IPS-NIHi7 (cell line): ENCODE results near the gene FAM9C.
"Not testable (repeated sequence)": the region's sequence is repeated elsewhere in the genome, so short reads cannot be mapped to it uniquely, and the experiment has no call there.

Source experiments
- DNase-seq: peaks from one replicate; pipeline ENCODE4 v3.0.0; 2012; ENCODE audit warnings: mixed read lengths; ENCODE audit errors: extremely low spot score

FAM9C gene

DNA sequence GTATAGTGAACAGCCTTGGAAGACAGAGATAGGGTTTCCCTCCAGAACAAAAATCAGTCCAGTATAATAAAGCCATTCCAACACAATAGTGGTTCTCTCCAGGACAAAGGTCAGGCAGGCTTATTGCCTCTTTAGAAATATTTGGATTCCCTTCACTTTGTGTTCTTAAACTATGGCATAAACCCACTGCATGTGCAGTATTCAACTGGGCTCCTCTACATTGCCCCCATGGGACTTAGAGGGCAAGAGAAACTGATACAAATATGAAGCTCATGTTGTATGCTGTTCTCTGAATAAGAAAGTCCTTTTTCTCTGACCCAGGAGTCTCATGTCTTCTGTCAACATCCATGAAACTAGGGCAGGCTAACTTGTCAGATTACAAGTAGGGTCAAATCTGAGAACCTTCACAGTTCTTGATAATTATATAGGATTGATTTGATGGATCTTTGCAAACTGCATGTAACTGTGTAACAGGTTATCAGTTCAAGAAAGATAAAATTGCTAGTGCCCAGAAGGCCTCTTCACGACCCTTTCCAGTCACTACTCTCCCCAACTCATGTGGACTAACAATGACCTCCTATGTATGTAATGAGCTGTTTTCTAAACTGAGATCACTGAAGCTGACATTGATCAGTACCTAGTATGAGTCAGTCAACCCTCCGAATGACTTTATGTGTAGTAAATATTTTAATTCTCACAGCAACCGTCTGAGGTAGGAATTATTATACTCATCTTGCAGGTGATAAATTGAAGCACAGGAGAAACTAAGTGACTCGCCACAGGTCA is 31.9 kb upstream of the FAM9C start:
- DNase-seq, result no peak

DNA sequence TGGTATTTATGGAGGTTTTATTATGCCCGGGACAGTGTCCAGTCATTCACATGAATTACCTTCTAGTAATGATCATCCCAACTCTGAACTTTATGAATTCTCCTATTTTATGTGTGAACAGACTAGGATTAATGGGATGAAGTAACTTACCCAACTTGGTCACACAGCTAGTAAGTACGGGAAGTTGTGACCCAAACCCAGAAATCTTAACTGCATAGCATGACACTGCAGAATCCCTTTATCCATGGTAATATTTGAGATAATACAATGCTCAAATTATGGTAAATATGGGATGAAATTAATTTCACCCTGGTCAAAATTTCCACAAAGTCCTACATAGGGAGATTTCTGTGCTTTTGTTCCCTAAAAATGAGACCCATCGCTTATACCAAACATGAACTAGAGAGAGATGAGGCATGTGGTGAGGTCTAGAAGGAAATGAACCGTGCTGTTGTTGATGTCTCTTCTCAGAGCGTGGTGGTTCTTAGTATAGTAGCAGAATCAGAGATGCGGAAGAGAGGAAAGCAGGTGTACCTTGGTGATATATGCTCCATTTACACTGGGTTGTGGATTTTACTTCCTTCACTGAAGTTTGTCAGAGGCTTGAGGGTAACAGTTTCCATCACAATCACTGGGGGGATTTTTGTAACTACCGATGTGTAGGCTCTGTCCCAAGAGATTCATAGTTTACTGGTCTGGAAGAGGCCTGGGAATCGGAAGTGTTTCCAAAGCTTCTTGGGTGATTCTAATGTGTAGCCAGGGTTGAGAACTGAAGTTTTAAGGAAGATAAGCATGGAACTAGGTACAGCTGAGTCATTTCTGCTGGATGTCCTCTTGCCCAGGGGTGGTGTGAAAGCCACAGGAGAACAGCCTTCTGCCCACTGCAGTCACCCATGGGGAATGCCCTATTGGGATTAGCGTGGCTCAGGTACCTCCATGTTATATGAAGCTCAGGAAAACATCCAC is 30.2 kb upstream of the FAM9C start:
- no peak for DNase-seq

DNA sequence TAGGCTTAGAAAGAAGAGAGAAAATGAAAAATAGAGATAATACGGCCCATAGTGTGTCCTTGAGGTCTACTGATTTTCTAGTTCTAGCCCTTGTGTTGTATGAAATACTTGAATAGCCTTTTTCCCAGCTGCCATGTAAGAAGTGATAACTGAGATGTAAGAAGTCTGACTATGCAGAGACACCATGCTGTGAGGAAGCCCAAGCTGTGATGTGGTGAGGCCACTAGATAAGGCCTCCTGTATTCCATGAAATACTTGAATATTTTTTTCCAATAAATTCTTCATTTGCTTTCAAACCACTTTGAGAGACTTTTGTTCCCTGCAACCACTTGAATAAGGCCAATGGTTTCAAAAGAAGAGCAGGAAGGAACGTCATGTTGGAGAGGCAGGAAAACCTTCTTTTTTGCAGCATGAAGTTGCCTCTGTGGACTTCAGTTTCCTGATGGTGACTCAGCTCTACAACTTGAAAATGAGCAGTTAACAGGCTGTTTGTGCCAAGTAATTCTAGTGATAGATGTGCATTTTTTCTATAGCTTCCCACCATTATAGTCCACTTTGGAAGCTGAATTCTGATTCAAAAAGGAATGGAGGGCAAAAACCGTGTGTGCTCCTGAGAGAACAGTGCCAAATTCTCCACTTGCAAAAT is 25.5 kb upstream of the FAM9C start:
- DNase-seq, result no peak

DNA sequence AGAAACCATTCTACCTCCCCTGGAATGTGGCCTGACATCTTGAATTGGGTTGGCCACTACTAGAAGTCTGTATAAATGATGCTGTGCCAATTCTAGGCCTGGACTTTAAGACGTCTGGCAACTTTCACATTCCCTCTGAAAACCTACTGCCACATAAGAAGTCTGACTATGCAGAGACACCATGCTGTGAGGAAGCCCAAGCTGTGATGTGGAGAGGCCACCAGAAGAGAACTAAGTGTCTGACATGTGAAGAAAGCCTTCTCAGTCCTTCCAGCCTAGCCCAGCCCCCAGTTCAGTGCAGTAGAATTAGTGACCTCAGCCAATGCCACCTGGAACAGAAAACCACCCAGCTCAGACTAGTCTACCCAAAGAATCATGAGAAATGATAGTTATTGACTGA is 24.2 kb upstream of the FAM9C start:
- no peak for DNase-seq

DNA sequence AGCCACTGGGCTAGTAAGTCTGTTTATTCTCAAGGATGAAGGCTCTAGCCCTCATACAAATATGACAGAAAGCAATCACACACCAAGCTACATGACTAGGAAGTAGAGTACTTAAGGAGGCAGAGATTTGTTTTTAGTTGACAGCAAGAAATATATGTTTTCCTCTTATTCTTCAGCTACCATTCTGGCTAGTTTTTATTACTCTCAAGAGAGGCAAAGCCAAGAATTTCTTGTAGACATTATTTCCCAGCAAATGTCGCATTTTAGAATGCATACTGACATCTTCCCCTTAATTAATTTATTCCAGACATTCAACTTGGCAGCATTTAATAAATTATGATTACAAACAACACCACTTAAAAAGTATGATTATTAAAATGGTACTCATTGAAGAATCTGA is 23.4 kb upstream of the FAM9C start:
- DNase-seq, result no peak

DNA sequence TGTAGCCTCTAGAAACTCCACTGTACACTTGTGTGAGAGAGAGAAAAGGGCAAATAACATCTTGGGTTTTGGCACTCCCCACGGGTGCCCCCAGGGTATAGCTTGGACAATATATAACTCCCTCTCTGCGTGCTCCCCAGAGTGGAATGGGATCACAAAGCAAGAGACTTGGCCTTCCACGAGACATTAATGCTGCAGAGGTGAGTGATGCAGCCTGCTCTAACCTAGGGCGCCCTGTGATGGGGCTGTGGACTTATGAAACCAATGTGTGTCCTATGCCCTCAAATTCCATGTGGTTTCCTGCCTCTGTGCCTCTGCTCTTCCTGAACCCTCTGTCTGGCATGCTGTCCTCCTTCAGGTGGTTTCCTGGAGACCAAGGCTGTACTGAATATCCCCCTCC is 22.0 kb upstream of the FAM9C start:
- DNase-seq, result no peak

DNA sequence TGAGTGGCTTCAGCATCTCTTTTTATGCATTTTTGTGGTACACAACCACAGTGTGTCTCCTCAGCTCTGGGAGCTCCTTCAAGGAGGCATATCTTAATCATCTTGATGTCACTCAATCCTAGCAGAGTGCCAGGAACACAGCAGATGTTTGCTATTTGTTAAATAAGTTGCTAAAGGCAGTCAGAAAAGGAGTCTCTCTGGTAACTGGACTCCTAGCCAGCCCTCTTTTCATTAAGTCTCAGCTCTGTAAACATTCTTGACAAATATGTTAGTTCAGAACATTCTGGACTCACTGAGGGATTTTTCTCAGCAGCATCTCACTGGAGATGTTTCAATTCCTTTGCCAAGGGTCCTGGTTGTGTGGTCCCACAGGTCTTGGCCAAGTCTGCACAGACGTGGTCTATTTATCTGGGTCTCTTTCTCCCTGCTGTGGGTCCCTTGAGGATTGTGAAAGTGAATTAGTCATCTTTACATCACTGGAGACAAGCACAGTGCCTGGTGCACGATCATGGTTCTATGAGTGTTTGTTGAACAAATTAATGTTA is 20.3 kb upstream of the FAM9C start:
- no peak for DNase-seq

DNA sequence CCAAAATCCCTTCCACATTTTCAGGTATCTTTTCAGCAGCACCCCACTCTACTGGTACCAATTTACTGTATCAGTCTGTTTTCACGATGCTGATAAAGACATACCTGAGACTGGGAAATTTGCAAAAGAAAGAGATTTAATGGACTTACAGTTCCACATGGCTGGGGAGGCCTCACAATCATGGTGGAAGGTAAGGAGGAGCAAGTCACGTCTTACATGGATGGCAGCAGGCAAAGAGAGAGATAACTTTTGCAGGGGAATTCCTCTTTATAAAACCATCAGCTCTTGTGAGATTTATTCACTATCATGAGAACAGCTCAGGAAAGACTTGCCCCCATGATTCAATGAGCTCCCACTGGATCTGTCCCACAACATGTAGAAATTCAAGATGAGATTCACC is 18.7 kb upstream of the FAM9C start:
- not testable (repeated sequence) for DNase-seq

DNA sequence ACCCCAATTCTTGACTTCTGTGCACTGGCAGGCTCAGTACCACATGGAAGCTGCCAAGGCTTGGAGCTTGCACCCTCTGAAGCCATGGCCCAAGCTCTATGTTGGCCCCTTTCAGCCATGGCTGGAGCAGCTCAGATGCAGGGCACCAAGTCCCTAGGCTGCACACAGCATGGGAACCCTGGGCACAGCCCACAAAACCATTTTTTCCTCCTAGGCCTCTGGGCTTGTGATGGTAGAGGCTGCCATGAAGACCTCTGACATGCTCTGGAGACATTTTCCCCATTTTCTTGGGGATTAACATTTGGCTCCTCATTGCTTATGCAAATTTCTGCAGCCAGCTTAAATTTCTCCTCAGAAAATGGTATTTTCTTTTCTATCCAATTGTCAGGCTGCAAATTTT is 17.9 kb upstream of the FAM9C start:
- not testable (repeated sequence) for DNase-seq

DNA sequence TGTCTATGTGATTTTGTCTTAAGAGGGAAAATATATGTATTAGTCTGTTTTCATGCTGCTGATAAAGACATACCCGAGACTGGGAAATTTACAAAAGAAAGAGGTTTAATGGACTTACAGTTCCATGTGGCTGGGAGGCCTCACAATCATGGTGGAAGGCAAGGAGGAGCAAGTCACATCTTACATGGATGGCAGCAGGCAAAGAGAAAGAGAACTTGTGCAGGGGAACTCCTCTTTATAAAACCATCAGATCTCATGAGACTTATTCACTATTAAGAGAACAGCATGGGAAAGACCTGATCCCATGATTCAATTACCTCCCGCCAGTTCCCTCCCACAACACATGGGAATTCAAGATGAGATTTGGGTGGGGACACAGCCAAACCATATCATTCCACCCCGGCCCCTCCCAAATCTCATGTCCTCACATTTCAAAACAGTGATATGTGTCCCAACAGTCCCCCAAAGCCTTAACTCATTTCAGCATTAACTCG is 16.8 kb upstream of the FAM9C start:
- DNase-seq, result not testable (repeated sequence)

DNA sequence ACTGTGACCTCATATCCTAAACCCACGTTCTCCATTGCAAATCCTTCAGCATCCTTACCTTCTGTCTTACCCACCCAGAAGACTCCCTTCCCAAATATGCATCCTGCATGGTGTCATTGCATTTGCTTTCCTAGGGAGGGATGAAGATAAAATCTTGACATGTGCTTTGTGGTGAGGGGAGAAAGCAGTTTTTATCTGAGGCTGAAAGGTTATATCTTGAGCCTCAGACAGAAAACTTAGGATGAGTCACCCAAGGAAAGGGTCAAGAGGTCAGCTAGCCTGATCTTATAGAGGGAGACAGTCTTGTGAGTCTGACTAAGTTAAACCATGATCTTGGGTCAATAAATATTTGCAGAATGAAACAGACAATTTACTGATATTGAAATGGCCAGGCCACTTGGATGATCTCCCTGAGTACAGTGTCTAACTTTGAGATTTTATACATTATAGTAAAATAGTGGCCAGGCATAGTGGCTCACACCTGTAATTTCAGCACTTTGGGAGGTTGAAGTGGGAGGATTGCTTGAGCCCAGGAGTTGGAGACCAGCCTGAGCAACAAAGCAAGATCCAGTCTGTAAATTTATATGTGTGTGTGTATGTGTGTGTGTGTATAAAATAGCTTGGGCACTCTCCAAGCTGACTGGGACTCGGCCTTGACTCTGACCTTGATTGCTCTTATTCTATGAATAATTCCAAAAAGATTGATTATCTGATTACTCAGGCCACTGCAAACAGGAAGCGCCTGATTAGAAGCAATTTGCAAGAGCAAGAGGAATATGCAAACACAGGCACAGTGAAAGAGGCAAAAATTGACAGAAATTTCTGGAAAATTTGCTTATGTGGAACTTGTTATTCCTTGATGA is 15.4 kb upstream of the FAM9C start:
- DNase-seq, result no peak

DNA sequence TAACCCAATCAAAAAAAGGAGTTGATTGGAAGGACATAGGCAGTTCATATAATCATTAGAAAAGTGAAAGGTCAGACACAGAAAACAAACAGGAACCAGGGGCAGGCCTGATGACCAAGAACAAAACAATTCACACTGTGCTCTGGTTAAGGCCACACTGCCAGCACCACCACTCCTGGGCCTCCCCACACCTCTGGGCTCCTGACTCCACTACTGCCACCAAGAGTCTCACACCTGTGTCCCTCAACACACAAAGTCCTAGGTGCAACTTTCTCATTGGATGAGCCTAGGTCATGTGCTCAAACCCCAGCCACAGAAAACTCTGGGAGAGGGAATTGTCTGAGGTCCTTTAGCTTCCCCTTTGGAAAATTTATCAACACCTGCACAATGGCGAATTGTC is 11.1 kb upstream of the FAM9C start:
- no peak for DNase-seq

DNA sequence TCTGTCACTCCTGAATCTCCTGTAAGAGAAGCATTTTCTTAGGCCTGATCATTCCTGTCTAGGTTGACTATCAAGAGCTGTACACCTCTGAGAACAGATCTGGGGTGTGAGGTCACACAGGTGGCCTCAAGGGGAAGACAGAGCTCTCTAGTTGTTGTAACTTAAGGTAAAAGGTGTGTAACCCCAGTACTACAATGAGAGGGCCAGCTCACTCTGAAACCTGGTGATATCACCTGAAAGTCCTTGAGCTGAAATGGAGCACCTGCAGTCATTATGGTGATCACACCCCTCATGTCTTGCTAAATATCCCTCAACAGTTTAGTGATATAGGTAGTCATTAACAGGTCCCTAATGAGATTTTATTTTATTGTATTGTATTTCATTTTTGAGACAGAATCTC is 8.8 kb upstream of the FAM9C start:
- no peak for DNase-seq

DNA sequence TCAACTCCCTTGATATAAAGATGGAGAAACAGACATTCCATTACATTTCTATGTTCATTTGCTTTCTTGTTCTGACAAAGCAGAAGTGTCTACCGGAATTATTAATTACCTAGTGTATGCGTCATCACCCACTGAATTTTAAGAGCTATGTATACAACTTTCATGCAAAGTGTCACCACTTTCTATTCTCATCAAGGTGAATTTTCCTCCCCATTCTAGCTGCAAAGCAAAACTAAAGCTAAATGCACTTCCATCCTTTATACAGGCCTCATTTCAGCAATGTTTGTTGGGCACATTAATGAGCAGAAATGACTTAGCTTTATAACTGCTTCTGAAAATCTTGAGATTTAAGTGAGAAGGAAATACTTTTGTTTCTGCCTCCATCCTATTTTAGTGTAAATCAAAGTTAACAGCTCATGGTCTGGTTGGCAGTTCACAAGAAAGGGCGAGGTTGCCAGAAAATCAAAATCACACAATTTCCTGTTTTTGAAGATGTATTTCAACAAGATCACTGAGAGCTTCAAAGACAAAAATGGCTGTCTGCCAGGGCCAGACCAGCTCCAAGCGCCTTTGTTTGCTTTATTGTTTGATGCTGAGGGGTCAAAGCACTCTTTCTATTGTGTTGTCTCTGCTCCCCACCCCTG is 7.2 kb upstream of the FAM9C start:
- no peak for DNase-seq

DNA sequence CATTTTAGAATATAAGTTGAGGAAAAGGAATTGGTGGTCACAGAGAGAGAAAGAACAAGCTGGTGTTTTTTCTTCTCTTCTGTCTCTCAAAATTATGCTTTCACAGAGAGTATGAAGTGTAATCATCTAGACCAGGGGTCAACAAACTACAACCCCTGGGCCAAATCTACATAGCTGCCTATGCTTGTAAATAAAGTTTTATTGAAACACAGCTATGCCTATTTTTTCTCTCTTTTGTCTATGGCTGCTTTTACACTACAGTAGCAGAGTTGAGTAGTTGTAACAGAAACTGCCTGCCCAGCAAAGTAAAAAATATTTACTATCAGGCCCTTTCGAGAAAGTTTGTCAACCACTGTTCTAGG is 6.7 kb upstream of the FAM9C start:
- no peak for DNase-seq

DNA sequence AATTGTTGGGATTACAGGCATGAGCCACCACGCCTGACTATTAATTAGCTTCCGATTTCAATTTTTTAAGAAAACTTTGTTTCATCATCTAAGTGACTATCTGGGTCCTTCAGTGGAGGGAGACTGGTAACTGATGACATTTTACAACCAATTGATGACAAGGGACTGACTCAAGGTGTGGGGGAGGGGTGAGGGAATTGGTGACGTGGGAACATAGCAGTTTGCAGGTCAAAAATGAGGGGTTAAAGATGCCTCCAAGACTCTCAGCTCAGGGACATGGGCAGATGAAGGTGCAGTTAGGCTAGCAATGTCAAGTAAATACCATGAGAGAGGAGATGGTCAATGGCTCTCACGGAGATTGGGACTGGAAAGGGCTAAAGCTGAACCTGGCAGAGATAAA is 5.7 kb upstream of the FAM9C start:
- no peak for DNase-seq

DNA sequence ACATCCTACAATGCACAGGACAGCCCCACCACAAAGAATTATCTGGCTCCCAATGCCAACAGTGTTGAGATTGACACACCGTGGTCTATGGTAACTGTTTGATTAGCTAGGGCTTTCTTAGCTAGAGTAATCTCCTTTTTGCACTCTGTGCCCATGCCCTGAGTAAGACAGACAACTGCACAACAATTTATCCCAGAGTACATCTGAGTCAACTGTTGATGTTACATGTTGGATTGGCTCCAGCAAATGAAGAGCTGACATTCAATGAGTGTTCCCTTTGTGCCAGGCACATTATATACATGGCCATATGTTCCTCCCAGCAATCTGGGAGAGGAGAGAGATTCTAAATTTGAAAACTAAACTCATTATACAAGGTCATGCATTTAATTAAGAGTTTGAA is 3.9 kb upstream of the FAM9C start:
- no peak for DNase-seq

DNA sequence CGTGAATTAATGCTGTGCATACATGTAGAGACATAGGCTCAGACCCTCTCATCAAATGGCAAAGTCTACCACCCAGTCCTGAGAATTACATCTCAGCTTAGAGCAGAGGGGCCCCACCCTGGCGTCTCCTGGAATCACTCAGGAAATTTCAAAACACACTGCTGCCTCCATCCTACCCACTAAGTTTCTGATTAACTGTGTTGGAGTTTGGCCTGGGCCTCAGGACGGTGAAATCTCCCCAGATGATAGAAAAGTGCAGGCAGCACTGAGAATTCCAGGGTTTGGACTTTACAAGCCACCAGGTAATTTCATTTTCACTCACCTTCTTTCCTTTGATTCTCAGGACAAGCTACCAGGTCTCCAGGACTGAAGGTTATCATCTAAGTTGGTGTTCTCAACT is 3.3 kb upstream of the FAM9C start:
- DNase-seq, result no peak

DNA sequence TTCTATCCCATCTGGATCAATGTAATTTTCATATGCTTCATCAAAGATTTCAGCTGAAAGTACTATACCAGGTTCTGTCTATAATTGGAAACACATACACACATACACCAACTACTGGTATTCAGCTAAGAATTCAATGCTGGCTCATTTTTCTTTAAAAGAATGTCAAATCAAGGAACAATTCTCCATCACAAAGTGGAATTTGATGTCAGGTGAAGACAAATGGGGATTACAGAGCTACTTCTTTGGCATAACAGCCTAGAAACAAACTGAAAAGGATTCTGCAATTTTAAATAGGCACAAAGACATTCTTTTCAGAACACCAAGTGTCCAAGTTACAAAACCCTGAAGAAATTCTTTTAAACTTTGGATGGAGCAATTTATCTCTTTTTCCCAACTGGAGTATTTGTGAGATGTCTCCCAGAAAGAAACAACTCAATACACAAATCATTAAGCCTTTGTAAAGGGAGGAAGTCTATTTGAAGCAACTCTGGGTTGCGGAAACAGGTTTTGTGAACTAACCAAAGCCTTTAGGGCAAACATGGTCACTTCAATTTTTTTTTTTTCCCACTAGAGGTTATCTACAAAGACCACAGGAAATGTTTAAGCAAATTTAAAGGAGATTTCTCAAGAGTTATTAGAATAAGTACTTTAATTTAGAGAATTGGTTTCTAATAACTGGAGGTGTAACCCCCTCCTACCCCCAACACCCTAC is 1.9 kb upstream of the FAM9C start:
- DNase-seq, result no peak

DNA sequence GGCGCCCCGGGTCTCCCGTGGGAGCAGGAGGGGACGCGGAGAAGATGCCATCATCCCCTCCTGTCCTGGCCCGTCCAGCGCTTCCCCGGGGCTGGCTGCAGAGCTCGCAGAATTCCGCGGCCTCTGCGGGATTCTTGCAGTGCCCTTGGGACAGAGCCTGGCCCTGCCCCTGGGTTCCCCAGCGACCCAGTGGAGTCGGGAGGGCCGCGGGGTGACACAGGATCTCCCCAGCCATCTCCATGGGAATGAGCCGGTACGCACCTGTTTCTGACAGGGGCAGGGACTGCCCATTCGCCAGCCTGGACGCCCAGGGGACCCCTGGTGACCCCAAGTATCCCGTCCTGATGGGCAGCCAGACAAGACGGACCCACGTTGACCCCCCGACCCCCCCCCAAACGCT is 482 bp downstream of the FAM9C start:
- DNase-seq, result no peak
